CD14-positive monocyte (primary cell): Measurements from ENCODE around the gene LINC01488. TPM values are rescaled to one million over a fixed set of nuclear protein-coding genes. Genes with fewer than 3 reads are reported as not detected.

Experiments used
- DNase-seq, 3 donors: peaks; one replicate each; pipeline ENCODE4 v3.0.0-alpha.2; 2011 to 2022
- H2AFZ ChIP-seq: 2 replicates; pipeline ENCODE4 v1.6.0; 2012; ENCODE audit warnings: mild to moderate bottlenecking, low read depth, low read length, inconsistent platforms; ENCODE audit not compliant: insufficient read depth, poor library complexity, severe bottlenecking
- H3K27ac ChIP-seq, 2 donors: 1 replicate in 1 of 2; 2 replicates in 1 of 2; pipeline ENCODE4 v1.5.1; 2012 to 2013; ENCODE audit warnings: low read length in 2 of 2, control low read depth in 1 of 2, inconsistent platforms in 1 of 2, low read depth in 1 of 2, mild to moderate bottlenecking in 1 of 2
- H3K27me3 ChIP-seq, 2 donors: one replicate each; pipeline versions ENCODE4 v1.6.0 to v1.6.1; 2011 to 2013; ENCODE audit warnings: low read length in 2 of 2; ENCODE audit not compliant: control insufficient read depth in 2 of 2, insufficient read depth in 2 of 2
- H3K36me3 ChIP-seq, 2 donors: replicated peaks in 1 of 2; 1 replicate in 1 of 2; 2 replicates in 1 of 2; pipeline versions ENCODE4 v1.5.1 to v1.6.1; 2012 to 2013; ENCODE audit warnings: low read length in 2 of 2, control low read depth in 1 of 2, inconsistent platforms in 1 of 2, mild to moderate bottlenecking in 1 of 2; ENCODE audit not compliant: insufficient read depth in 2 of 2, control insufficient read depth in 1 of 2
- H3K4me1 ChIP-seq, 2 donors: 1 replicate in 1 of 2; 2 replicates in 1 of 2; pipeline versions ENCODE4 v1.5.1 to v1.6.1; 2012 to 2013; ENCODE audit warnings: low read length in 2 of 2, control low read depth in 1 of 2, inconsistent platforms in 1 of 2, mild to moderate bottlenecking in 1 of 2, moderate library complexity in 1 of 2; ENCODE audit not compliant: insufficient read depth in 2 of 2, control insufficient read depth in 1 of 2
- H3K4me2 ChIP-seq: replicated peaks from 2 replicates; pipeline ENCODE3; 2012; ENCODE audit warnings: low read length, moderate library complexity, mild to moderate bottlenecking; ENCODE audit not compliant: poor library complexity, severe bottlenecking; ENCODE audit errors: extremely low read depth
- H3K4me3 ChIP-seq, 3 experiments: fragments of 200-600 bp in 1 of 3; sonication (generic) in 1 of 3; replicated peaks in 1 of 3; 1 replicate in 2 of 3; 2 replicates in 1 of 3; pipeline ENCODE4 v1.5.1; 2011 to 2013; ENCODE audit warnings: low read length in 3 of 3, mild to moderate bottlenecking in 3 of 3, control low read depth in 2 of 3, low read depth in 2 of 3, inconsistent platforms in 1 of 3, moderate library complexity in 1 of 3
- H3K79me2 ChIP-seq: 2 replicates; pipeline ENCODE4 v1.6.0; 2012; ENCODE audit warnings: mild to moderate bottlenecking, control low read depth, inconsistent platforms, low read length, moderate library complexity; ENCODE audit not compliant: insufficient read depth
- H3K9ac ChIP-seq: 2 replicates; pipeline ENCODE4 v1.6.0; 2017; ENCODE audit warnings: low read length, mild to moderate bottlenecking; ENCODE audit not compliant: insufficient read depth, poor library complexity, severe bottlenecking
- H3K9me3 ChIP-seq, 2 donors: replicated peaks in 1 of 2; 1 replicate in 1 of 2; 2 replicates in 1 of 2; pipeline versions ENCODE4 v1.5.1 to v1.6.1; 2012 to 2013; ENCODE audit warnings: low read length in 2 of 2, control low read depth in 1 of 2; ENCODE audit not compliant: control insufficient read depth in 1 of 2, insufficient read depth in 1 of 2
- H4K20me1 ChIP-seq: 2 replicates; pipeline ENCODE4 v1.6.0; 2012; ENCODE audit warnings: mild to moderate bottlenecking, low read length, control low read depth, moderate library complexity; ENCODE audit not compliant: insufficient read depth
- H3K27ac Mint-ChIP-seq, 7 donors: one replicate each; pipeline ENCODE4 v1.8.0; 2020; ENCODE audit warnings: mild to moderate bottlenecking in 7 of 7, mixed read lengths in 7 of 7, moderate library complexity in 6 of 7, inconsistent platforms in 2 of 7
- H3K27me3 Mint-ChIP-seq, 3 donors: one replicate each; pipeline ENCODE4 v1.8.0; 2021 to 2022; ENCODE audit warnings: low read depth in 3 of 3, mild to moderate bottlenecking in 3 of 3, mixed read lengths in 3 of 3, moderate library complexity in 3 of 3, inconsistent platforms in 1 of 3
- H3K36me3 Mint-ChIP-seq, 2 donors: one replicate each; pipeline ENCODE4 v1.8.0; 2020; ENCODE audit warnings: mixed read lengths in 2 of 2, inconsistent platforms in 1 of 2, mild to moderate bottlenecking in 1 of 2
- H3K4me1 Mint-ChIP-seq: one replicate; pipeline ENCODE4 v1.8.0; 2020; ENCODE audit warnings: mild to moderate bottlenecking, mixed read lengths
- H3K4me3 Mint-ChIP-seq, 2 donors: one replicate each; pipeline ENCODE4 v1.8.0; 2020; ENCODE audit warnings: mild to moderate bottlenecking in 2 of 2, mixed read lengths in 2 of 2, moderate library complexity in 1 of 2
- H3K9me3 Mint-ChIP-seq, 7 donors: one replicate each; pipeline ENCODE4 v1.8.0; 2020 to 2022; ENCODE audit warnings: mixed read lengths in 7 of 7, mild to moderate bottlenecking in 6 of 7, moderate library complexity in 6 of 7, inconsistent platforms in 2 of 7
- CTCF ChIP-seq: fragments of 200-600 bp; IDR thresholded peaks from one replicate; pipeline ENCODE4 v1.8.0; 2022; ENCODE audit warnings: antibody characterized with exemption, mild to moderate bottlenecking
- WGBS: methylation state at CpG from one replicate; pipeline ENCODE4 v1.1.5; 2013; ENCODE audit warnings: missing lambda C conversion rate; ENCODE audit not compliant: insufficient coverage; 5-methylcytosine and 5-hydroxymethylcytosine counted together
- intact Hi-C, 2 donors: fragments of 100-400 bp; cut with micrococcal nuclease; formaldehyde crosslinking; loops; one replicate each; pipeline versions ENCODE4 v1.15.0 to v1.15.1; 2023
- polyA plus RNA-seq, 3 donors: library from polyadenylated mRNA; depleted of rRNA in 1 of 3; unstranded in 2 of 3; stranded (reverse) in 1 of 3; fragments of 300-500 nt in 2 of 3; fragments of >200 nt in 1 of 3; fragmentation: Illumina TruSeq in 2 of 3; gene quantifications; 1 replicate in 2 of 3; 2 replicates in 1 of 3; pipeline ENCODE4 v1.2.3, GENCODE V29; 2012 to 2021

LINC01488 gene
- polyA plus RNA-seq, 3 donors, result not detected

GRCh38 chr11:69512136-69512535 lies 30.7 kb downstream of the LINC01488 start:
- peaks cover 13% of the 10 kb centered on the region for H3K4me1 Mint-ChIP-seq
- no peak overlapping the region for H3K4me3 Mint-ChIP-seq
- H3K9me3 ChIP-seq, result peaks cover 12 to 15% of the 10 kb centered on the region in 2 donors
- H3K9ac ChIP-seq, result no peak overlapping the region
- 96% methylated on average over 8 of the region's 8 CpGs for WGBS
- no peaks in the 10 kb centered on the region for H3K79me2 ChIP-seq
- H4K20me1 ChIP-seq, result no peaks in the 10 kb centered on the region
- H3K27ac ChIP-seq, result no peak overlapping the region
- no peaks in the 10 kb centered on the region for H3K27me3 ChIP-seq
- intact Hi-C loops, result no loop called here
- H3K9me3 Mint-ChIP-seq, result peaks cover 12 to 19% (median 16%) of the 10 kb centered on the region in 7 donors
- H3K4me2 ChIP-seq, result no peak overlapping the region
- DNase-seq, result no peak
- no peak overlapping the region for H3K27ac Mint-ChIP-seq
- H2AFZ ChIP-seq, result no peak overlapping the region
- peaks cover 0 to 3% of the 10 kb centered on the region in 2 donors for H3K36me3 Mint-ChIP-seq
- TF ChIP-seq CTCF, result no peak
- H3K4me3 ChIP-seq, result no peak overlapping the region
- peaks cover 4 to 5% (median 5%) of the 10 kb centered on the region in 3 donors for H3K27me3 Mint-ChIP-seq
- peaks cover 0 to 5% of the 10 kb centered on the region in 2 donors for H3K4me1 ChIP-seq
- H3K36me3 ChIP-seq, result no peaks in the 10 kb centered on the region

GRCh38 chr11:69512790-69513189 lies 31.3 kb downstream of the LINC01488 start:
- Mint-ChIP-seq H3K4me1 (peaks cover 13% of the 10 kb centered on the region), H3K36me3 (peaks cover 0 to 3% of the 10 kb centered on the region in 2 donors), H3K27me3 (peaks cover 4 to 5% (median 5%) of the 10 kb centered on the region in 3 donors), H3K9me3 (peaks cover 16 to 24% (median 23%) of the 10 kb centered on the region in 7 donors), H3K27ac (peak overlapping the region in 1 of 7 donors; percentile 8), H3K4me3 (no peak overlapping the region)
- H3K36me3 ChIP-seq, result no peaks in the 10 kb centered on the region
- no peak overlapping the region for H2AFZ ChIP-seq
- H3K27ac ChIP-seq, result no peak overlapping the region
- no peak overlapping the region for H3K4me2 ChIP-seq
- no peaks in the 10 kb centered on the region for H3K27me3 ChIP-seq
- no peak overlapping the region for H3K9ac ChIP-seq
- no peaks in the 10 kb centered on the region for H3K79me2 ChIP-seq
- 93% methylated on average over 16 of the region's 16 CpGs for WGBS
- peaks cover 0 to 5% of the 10 kb centered on the region in 2 donors for H3K4me1 ChIP-seq
- H4K20me1 ChIP-seq, result no peaks in the 10 kb centered on the region
- intact Hi-C loops, result no loop called here
- H3K4me3 ChIP-seq, result no peak overlapping the region
- no peak for TF ChIP-seq CTCF
- no peak for DNase-seq
- H3K9me3 ChIP-seq, result peaks cover 18 to 20% of the 10 kb centered on the region in 2 donors
